Esophagus muscularis mucosa (tissue), 4 donors: ENCODE results near the gene TMEM44.

Experiments
- CTCF ChIP-seq, 3 experiments: fragments of 200-600 bp in 2 of 3; fragments of 450-650 bp in 1 of 3; sonication (generic) in 2 of 3; IDR thresholded peaks; one replicate each; pipeline ENCODE4 v1.5.1; 2017 to 2019; ENCODE audit warnings: antibody characterized with exemption in 3 of 3, mild to moderate bottlenecking in 2 of 3, moderate library complexity in 1 of 3
- EP300 ChIP-seq: sonication (generic); formaldehyde crosslinking; IDR thresholded peaks from one replicate; pipeline ENCODE4 v1.6.1; 2017; ENCODE audit warnings: antibody characterized with exemption
- POLR2A ChIP-seq: fragments of 450-650 bp; IDR thresholded peaks from one replicate; pipeline ENCODE4 v1.6.1; 2017; ENCODE audit warnings: antibody characterized with exemption, moderate library complexity, mild to moderate bottlenecking, low read depth
- POLR2AphosphoS5 ChIP-seq, 2 donors: sonication (generic); formaldehyde crosslinking; IDR thresholded peaks; one replicate each; pipeline ENCODE4 v1.6.1; 2017; ENCODE audit warnings: antibody characterized with exemption in 2 of 2

GRCh38 chr3:194608981-194609380 lies 24.2 kb downstream of the TMEM44 start:
- no peak for TF ChIP-seq POLR2A
- TF ChIP-seq CTCF (IDR thresholded peaks at IDR 0.05): no peak
- TF ChIP-seq EP300: no peak
- TF ChIP-seq POLR2AphosphoS5 (IDR thresholded peaks at IDR 0.05): no peak
